NCI-H2171 treated with DMSO at 0.1 percent for 48 hours (cell line): Measurements from ENCODE around the gene TBCEL.
"Not testable (repeated sequence)": the region's sequence is repeated elsewhere in the genome, so short reads cannot be mapped to it uniquely, and the experiment has no call there.

Experiments used
- DNase-seq: peaks from one replicate; lab custom pipeline; 2025; lab: John Stamatoyannopoulos, UW

The TBCEL gene

GRCh38 chr11:121029813-121030445, 6.0 kb downstream of the TBCEL start:
- no peak for DNase-seq

- DNase-seq: no peak
These were observed 7.3 kb downstream of the TBCEL start for GRCh38 chr11:121031167-121031566.

GRCh38 chr11:121031648-121032047, 7.7 kb downstream of the TBCEL start:
- not testable (repeated sequence) for DNase-seq

- DNase-seq: no peak
These were observed 8.6 kb downstream of the TBCEL start for GRCh38 chr11:121032546-121032945.

- no peak for DNase-seq
These were observed 9.7 kb downstream of the TBCEL start for GRCh38 chr11:121033635-121034034.

GRCh38 chr11:121035169-121035755, 11.4 kb downstream of the TBCEL start:
- DNase-seq: no peak

GRCh38 chr11:121035780-121036179, 11.9 kb downstream of the TBCEL start:
- no peak for DNase-seq

GRCh38 chr11:121037016-121037415, 13.1 kb downstream of the TBCEL start:
- DNase-seq: no peak

- no peak for DNase-seq
These were observed 14.9 kb downstream of the TBCEL start for GRCh38 chr11:121038648-121039409.

- no peak for DNase-seq
These were observed 16.2 kb downstream of the TBCEL start for GRCh38 chr11:121039971-121040613.

GRCh38 chr11:121040614-121041002, 16.7 kb downstream of the TBCEL start:
- DNase-seq: no peak

- DNase-seq: no peak
These were observed 17.2 kb downstream of the TBCEL start for GRCh38 chr11:121041072-121041471.

GRCh38 chr11:121042296-121042695, 18.4 kb downstream of the TBCEL start:
- DNase-seq: no peak

- DNase-seq: no peak
These were observed 24.0 kb downstream of the TBCEL start for GRCh38 chr11:121047926-121048325.

GRCh38 chr11:121048464-121049233, 24.7 kb downstream of the TBCEL start:
- DNase-seq: no peak

- DNase-seq: no peak
These were observed 29.3 kb downstream of the TBCEL start for GRCh38 chr11:121053244-121053643.

GRCh38 chr11:121054266-121054665, 30.4 kb downstream of the TBCEL start:
- no peak for DNase-seq

- no peak for DNase-seq
These were observed 31.2 kb downstream of the TBCEL start for GRCh38 chr11:121055076-121055475.

- DNase-seq: no peak
These were observed 34.0 kb downstream of the TBCEL start for GRCh38 chr11:121057922-121058321.

GRCh38 chr11:121058941-121059340, 35.0 kb downstream of the TBCEL start:
- DNase-seq: no peak

GRCh38 chr11:121059605-121060004, 35.7 kb downstream of the TBCEL start:
- DNase-seq: no peak

GRCh38 chr11:121063728-121064127, 39.8 kb downstream of the TBCEL start:
- no peak for DNase-seq
